ENCODE measurements around the gene LSMEM2.

Gene LSMEM2

GRCh38 chr3:50266836-50267235 lies 12.1 kb upstream of the LSMEM2 start:
- H3K27ac ChIP-seq (ENCODE audit: low read depth, low read length) = no peak overlapping the region
- H3K9me3 ChIP-seq (ENCODE audit: insufficient read depth, low read length) = no peaks in the 10 kb centered on the region
- no peaks in the 10 kb centered on the region for H3K79me2 ChIP-seq (ENCODE audit: insufficient read depth, low read length)
- no peak overlapping the region for H3K9ac ChIP-seq (ENCODE audit: low read length)
- no peak overlapping the region for H3K4me2 ChIP-seq (ENCODE audit: low read depth, low read length, poor library complexity, severe bottlenecking)
- H3K9me2 ChIP-seq (replicated peaks; ENCODE audit: insufficient read depth, low read length) = no peaks in the 10 kb centered on the region
- TF ChIP-seq CTCF (IDR thresholded peaks at IDR 0.05; ENCODE audit: insufficient read depth, low read length, poor library complexity, severe bottlenecking) = no peak
- no peak for TF ChIP-seq EZH2phosphoT487 (conservative IDR thresholded peaks at IDR 0.05; ENCODE audit: low read length)
- no peak overlapping the region for H3K4me3 ChIP-seq (ENCODE audit: insufficient read depth, low read length, poor library complexity, severe bottlenecking)
- H3K36me3 ChIP-seq (ENCODE audit: low read length) = no peaks in the 10 kb centered on the region
- no peak overlapping the region for H2AFZ ChIP-seq (ENCODE audit: low read depth, low read length, severe bottlenecking)
- H3F3A ChIP-seq (ENCODE audit: insufficient read depth) = no peaks in the 10 kb centered on the region
- no peaks in the 10 kb centered on the region for H3K27me3 ChIP-seq (ENCODE audit: low read length)
- H4K20me1 ChIP-seq (ENCODE audit: low read depth, low read length) = no peaks in the 10 kb centered on the region

- no peaks in the 10 kb centered on the region for H3K9me2 ChIP-seq (replicated peaks; ENCODE audit: insufficient read depth, low read length)
- no peaks in the 10 kb centered on the region for H3K27me3 ChIP-seq (ENCODE audit: low read length)
- H3K4me3 ChIP-seq (ENCODE audit: insufficient read depth, low read length, poor library complexity, severe bottlenecking) = no peak overlapping the region
- no peak overlapping the region for H2AFZ ChIP-seq (ENCODE audit: low read depth, low read length, severe bottlenecking)
- no peaks in the 10 kb centered on the region for H3K79me2 ChIP-seq (ENCODE audit: insufficient read depth, low read length)
- H3K36me3 ChIP-seq (ENCODE audit: low read length) = no peaks in the 10 kb centered on the region
- H3F3A ChIP-seq (ENCODE audit: insufficient read depth) = no peaks in the 10 kb centered on the region
- no peak for TF ChIP-seq CTCF (IDR thresholded peaks at IDR 0.05; ENCODE audit: insufficient read depth, low read length, poor library complexity, severe bottlenecking)
- no peak for TF ChIP-seq EZH2phosphoT487 (conservative IDR thresholded peaks at IDR 0.05; ENCODE audit: low read length)
- H3K9me3 ChIP-seq (ENCODE audit: insufficient read depth, low read length) = no peaks in the 10 kb centered on the region
- no peak overlapping the region for H3K4me2 ChIP-seq (ENCODE audit: low read depth, low read length, poor library complexity, severe bottlenecking)
- H3K9ac ChIP-seq (ENCODE audit: low read length) = no peak overlapping the region
- no peaks in the 10 kb centered on the region for H4K20me1 ChIP-seq (ENCODE audit: low read depth, low read length)
- H3K27ac ChIP-seq (ENCODE audit: low read depth, low read length) = no peak overlapping the region
Measured at GRCh38 chr3:50267280-50267913, 11.5 kb upstream of the LSMEM2 start.

GRCh38 chr3:50268276-50268675 lies 10.6 kb upstream of the LSMEM2 start:
- H3K4me2 ChIP-seq (ENCODE audit: low read depth, low read length, poor library complexity, severe bottlenecking) = no peak overlapping the region

More at GRCh38 chr3:50268276-50268675, 10.6 kb upstream of the LSMEM2 start:
- H4K20me1 ChIP-seq (ENCODE audit: low read depth, low read length) = no peaks in the 10 kb centered on the region
- H3K36me3 ChIP-seq (ENCODE audit: low read length) = no peaks in the 10 kb centered on the region
- H3F3A ChIP-seq (ENCODE audit: insufficient read depth) = no peaks in the 10 kb centered on the region
- no peaks in the 10 kb centered on the region for H3K9me2 ChIP-seq (replicated peaks; ENCODE audit: insufficient read depth, low read length)
- H3K27ac ChIP-seq (ENCODE audit: low read depth, low read length) = no peak overlapping the region
- H2AFZ ChIP-seq (ENCODE audit: low read depth, low read length, severe bottlenecking) = no peak overlapping the region
- no peaks in the 10 kb centered on the region for H3K79me2 ChIP-seq (ENCODE audit: insufficient read depth, low read length)
- no peak overlapping the region for H3K4me3 ChIP-seq (ENCODE audit: insufficient read depth, low read length, poor library complexity, severe bottlenecking)
- H3K9ac ChIP-seq (ENCODE audit: low read length) = no peak overlapping the region
- no peaks in the 10 kb centered on the region for H3K27me3 ChIP-seq (ENCODE audit: low read length)
- TF ChIP-seq EZH2phosphoT487 (conservative IDR thresholded peaks at IDR 0.05; ENCODE audit: low read length) = no peak
- no peak for TF ChIP-seq CTCF (IDR thresholded peaks at IDR 0.05; ENCODE audit: insufficient read depth, low read length, poor library complexity, severe bottlenecking)
- H3K9me3 ChIP-seq (ENCODE audit: insufficient read depth, low read length) = no peaks in the 10 kb centered on the region
